ENCODE results near the gene OAF.

OAF gene

DNA sequence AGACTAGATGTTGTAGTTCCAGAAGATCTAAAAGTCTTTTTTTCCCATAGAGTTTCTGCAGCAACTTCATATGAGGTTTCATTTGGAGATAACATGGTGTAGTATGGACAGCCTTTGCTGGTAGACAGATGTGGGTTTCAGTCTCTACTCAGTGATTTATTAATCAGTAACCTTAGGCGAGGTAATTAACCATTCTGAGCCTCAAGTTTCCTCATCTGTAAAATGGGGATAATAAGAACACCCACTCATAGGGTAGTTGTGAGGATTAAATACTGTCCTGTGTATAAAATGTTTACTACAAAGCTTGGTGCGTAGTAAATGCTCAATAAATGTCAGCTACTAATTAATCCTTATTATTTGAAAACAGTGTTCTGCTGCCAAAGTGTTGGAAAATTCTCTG lies 45.9 kb downstream of the OAF start:
- H3K9me3 ChIP-seq (ENCODE audit: insufficient read depth, low read length, severe bottlenecking) = no peaks in the 10 kb centered on the region
- ATAC-seq (ENCODE audit: insufficient read depth, low read depth) = no peak
- H3K27me3 ChIP-seq (ENCODE audit: insufficient read depth, low read length, poor library complexity) = peaks cover 32% of the 10 kb centered on the region
- no peaks in the 10 kb centered on the region for H3K36me3 ChIP-seq (ENCODE audit: insufficient read depth, low read length)
- no peaks in the 10 kb centered on the region for H3K4me1 ChIP-seq (ENCODE audit: insufficient read depth, low read length)
- no peak overlapping the region for H3K27ac ChIP-seq (ENCODE audit: low read length)
- H4K20me1 ChIP-seq (ENCODE audit: insufficient read depth, low read length) = peaks cover 5% of the 10 kb centered on the region; the same call in 1 of the 2 replicates
- H3K4me3 ChIP-seq (ENCODE audit: low read depth in 1 of 2, low read length in 2 of 2) = no peak overlapping the region
- TF ChIP-seq CTCF (IDR thresholded peaks at IDR 0.05; ENCODE audit: borderline replicate concordance, extremely low read depth, low read length, poor library complexity, severe bottlenecking) (no peak), EZH2 (IDR thresholded peaks at IDR 0.05; ENCODE audit: borderline replicate concordance, low read depth, low read length, severe bottlenecking) (no peak)
- no peak for DNase-seq
- H2AFZ ChIP-seq (ENCODE audit: low read depth, low read length) = no peak overlapping the region
- no peaks in the 10 kb centered on the region for H3K79me2 ChIP-seq (ENCODE audit: insufficient read depth, low read length)
- no peak overlapping the region for H3K4me2 ChIP-seq (ENCODE audit: insufficient read depth, low read length)
- H3K9ac ChIP-seq (ENCODE audit: low read depth, low read length) = no peak overlapping the region

GRCh38 chr11:120257346-120257745 lies 46.5 kb downstream of the OAF start:
- Histone ChIP-seq H3K36me3 (ENCODE audit: insufficient read depth, low read length) (no peaks in the 10 kb centered on the region), H3K9ac (ENCODE audit: low read depth, low read length) (no peak overlapping the region), H3K4me2 (ENCODE audit: insufficient read depth, low read length) (no peak overlapping the region), H3K79me2 (ENCODE audit: insufficient read depth, low read length) (no peaks in the 10 kb centered on the region), H3K27me3 (ENCODE audit: insufficient read depth, low read length, poor library complexity) (peaks cover 32% of the 10 kb centered on the region), H3K4me3 (ENCODE audit: low read depth in 1 of 2, low read length in 2 of 2) (no peak overlapping the region), H3K4me1 (ENCODE audit: insufficient read depth, low read length) (no peaks in the 10 kb centered on the region), H2AFZ (ENCODE audit: low read depth, low read length) (no peak overlapping the region), H3K27ac (ENCODE audit: low read length) (no peak overlapping the region), H3K9me3 (ENCODE audit: insufficient read depth, low read length, severe bottlenecking) (no peaks in the 10 kb centered on the region), H4K20me1 (ENCODE audit: insufficient read depth, low read length) (peaks cover 5% of the 10 kb centered on the region; the same call in 1 of the 2 replicates)
- TF ChIP-seq CTCF (IDR thresholded peaks at IDR 0.05; ENCODE audit: borderline replicate concordance, extremely low read depth, low read length, poor library complexity, severe bottlenecking) (no peak), EZH2 (IDR thresholded peaks at IDR 0.05; ENCODE audit: borderline replicate concordance, low read depth, low read length, severe bottlenecking) (no peak)
- no peak for DNase-seq
- ATAC-seq (ENCODE audit: insufficient read depth, low read depth) = no peak

DNA sequence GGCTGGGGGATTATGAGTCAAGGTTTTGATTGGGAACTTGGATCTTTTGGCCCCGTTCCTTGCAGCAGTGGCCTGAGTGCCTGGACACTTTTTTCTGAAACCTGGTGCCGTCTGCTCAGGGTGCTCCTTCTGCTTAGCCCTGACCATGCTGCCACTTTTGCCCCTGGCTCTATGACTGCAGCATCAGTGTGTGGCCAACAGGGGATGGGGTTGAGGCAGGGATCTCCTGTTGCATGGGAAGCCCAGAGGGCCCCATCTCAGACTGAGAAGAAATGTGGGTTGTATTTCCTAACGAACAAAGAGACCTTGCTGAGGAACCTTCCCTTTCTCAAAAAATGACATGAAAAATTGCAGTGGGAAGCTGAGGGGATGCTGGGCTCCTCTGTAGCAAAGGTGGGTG lies 47.8 kb downstream of the OAF start:
- Histone ChIP-seq H3K27me3 (ENCODE audit: insufficient read depth, low read length, poor library complexity) (peaks cover 32% of the 10 kb centered on the region), H3K27ac (ENCODE audit: low read length) (no peak overlapping the region), H3K9me3 (ENCODE audit: insufficient read depth, low read length, severe bottlenecking) (no peaks in the 10 kb centered on the region), H3K36me3 (ENCODE audit: insufficient read depth, low read length) (no peaks in the 10 kb centered on the region), H2AFZ (ENCODE audit: low read depth, low read length) (no peak overlapping the region), H4K20me1 (ENCODE audit: insufficient read depth, low read length) (peaks cover 5% of the 10 kb centered on the region; the same call in 1 of the 2 replicates), H3K79me2 (ENCODE audit: insufficient read depth, low read length) (no peaks in the 10 kb centered on the region), H3K4me3 (ENCODE audit: low read depth in 1 of 2, low read length in 2 of 2) (no peak overlapping the region), H3K4me2 (ENCODE audit: insufficient read depth, low read length) (no peak overlapping the region), H3K9ac (ENCODE audit: low read depth, low read length) (no peak overlapping the region), H3K4me1 (ENCODE audit: insufficient read depth, low read length) (no peaks in the 10 kb centered on the region)
- no peak for TF ChIP-seq EZH2 (IDR thresholded peaks at IDR 0.05; ENCODE audit: borderline replicate concordance, low read depth, low read length, severe bottlenecking)
- no peak for TF ChIP-seq CTCF (IDR thresholded peaks at IDR 0.05; ENCODE audit: borderline replicate concordance, extremely low read depth, low read length, poor library complexity, severe bottlenecking)
- DNase-seq = no peak
- ATAC-seq (ENCODE audit: insufficient read depth, low read depth) = no peak

DNA sequence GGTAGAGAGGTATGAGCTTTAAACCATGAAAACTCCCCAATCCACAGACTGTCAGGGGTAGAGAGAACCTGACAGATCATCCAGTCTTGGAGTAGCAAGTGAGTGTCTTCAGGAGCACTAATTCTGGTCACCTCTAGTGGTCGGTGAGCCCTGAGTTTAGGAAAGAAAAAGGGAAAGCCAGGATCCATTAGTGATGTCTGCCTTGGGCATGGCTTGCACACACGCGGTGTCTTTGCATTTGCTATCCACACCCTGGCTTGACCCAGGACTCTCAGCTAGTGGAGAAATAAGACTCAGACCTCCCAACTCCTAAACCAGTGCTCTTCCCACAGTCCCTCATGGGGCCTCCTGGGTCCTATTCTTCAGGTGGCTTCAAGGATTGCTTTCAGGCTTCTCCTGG lies 48.4 kb downstream of the OAF start:
- H4K20me1 ChIP-seq (ENCODE audit: insufficient read depth, low read length) = peaks cover 5% of the 10 kb centered on the region; the same call in 1 of the 2 replicates
- no peak for DNase-seq
- H3K4me1 ChIP-seq (ENCODE audit: insufficient read depth, low read length) = no peaks in the 10 kb centered on the region
- H3K9me3 ChIP-seq (ENCODE audit: insufficient read depth, low read length, severe bottlenecking) = no peaks in the 10 kb centered on the region
- TF ChIP-seq CTCF (IDR thresholded peaks at IDR 0.05; ENCODE audit: borderline replicate concordance, extremely low read depth, low read length, poor library complexity, severe bottlenecking) = no peak
- no peak for TF ChIP-seq EZH2 (IDR thresholded peaks at IDR 0.05; ENCODE audit: borderline replicate concordance, low read depth, low read length, severe bottlenecking)
- H3K27me3 ChIP-seq (ENCODE audit: insufficient read depth, low read length, poor library complexity) = peaks cover 29% of the 10 kb centered on the region
- no peak overlapping the region for H3K4me2 ChIP-seq (ENCODE audit: insufficient read depth, low read length)
- H3K4me3 ChIP-seq (ENCODE audit: low read depth in 1 of 2, low read length in 2 of 2) = no peak overlapping the region
- no peaks in the 10 kb centered on the region for H3K79me2 ChIP-seq (ENCODE audit: insufficient read depth, low read length)
- H3K27ac ChIP-seq (ENCODE audit: low read length) = no peak overlapping the region
- no peaks in the 10 kb centered on the region for H3K36me3 ChIP-seq (ENCODE audit: insufficient read depth, low read length)
- no peak overlapping the region for H3K9ac ChIP-seq (ENCODE audit: low read depth, low read length)
- H2AFZ ChIP-seq (ENCODE audit: low read depth, low read length) = no peak overlapping the region
- no peak for ATAC-seq (ENCODE audit: insufficient read depth, low read depth)

All from DND-41 (cell line).